GM12873 (cell line): ENCODE results near the gene NELL1.

Experiments used
- CTCF ChIP-seq: IDR thresholded peaks from 2 replicates; pipeline ENCODE4 v1.5.1; 2012; ENCODE audit warnings: low read depth, mild to moderate bottlenecking, moderate library complexity, low read length, control low read depth; ENCODE audit not compliant: insufficient read depth; ENCODE audit errors: missing control alignments

Gene NELL1

DNA sequence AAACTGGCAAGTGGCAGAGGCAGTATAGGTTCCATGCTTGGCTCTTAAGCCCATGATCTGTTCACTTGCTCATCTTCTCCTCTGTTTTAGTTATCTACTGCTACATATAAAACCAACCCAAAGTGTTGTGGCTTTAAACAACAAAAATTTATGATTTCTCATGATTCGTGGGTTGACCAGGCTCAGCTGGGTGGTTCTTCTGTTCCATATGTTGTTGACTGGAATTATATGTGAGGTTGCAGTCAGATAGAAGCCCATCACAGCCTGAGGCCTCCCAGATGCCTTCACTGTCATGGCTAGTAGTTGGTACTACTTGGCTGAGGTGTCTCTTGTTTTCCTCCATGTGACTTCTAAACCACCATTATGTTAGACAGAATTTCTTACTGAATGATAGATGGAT is 632.6 kb downstream of the NELL1 start:
- no peak for TF ChIP-seq CTCF

DNA sequence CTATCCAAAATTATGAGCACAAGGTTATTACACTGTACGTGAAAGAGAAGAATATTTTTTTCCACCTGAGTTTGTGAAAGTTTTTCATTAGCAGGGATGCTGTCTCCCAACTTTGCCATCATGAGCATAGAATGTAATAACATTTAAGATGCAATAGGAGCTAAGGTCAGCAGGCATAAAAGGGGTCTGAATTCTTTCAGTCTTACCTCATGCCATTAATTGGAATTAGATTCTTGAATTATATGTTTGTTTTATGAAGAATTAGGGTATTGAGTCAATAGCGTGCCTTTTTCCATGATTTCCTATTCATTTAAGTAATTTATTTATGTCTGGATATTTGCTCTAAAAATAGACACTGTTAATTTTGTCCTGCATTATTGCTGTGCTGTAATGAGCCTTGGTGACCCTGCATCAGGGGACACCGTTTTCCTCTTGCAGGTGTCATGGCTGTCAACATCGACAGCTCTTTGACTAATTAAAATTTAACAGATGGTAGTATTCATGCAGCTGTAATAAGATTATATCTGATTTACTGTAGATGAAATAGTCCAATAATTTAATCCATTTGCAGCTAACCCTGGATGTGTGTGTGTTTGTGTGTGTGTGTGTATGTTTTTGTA is 637.5 kb downstream of the NELL1 start:
- no peak for TF ChIP-seq CTCF

DNA sequence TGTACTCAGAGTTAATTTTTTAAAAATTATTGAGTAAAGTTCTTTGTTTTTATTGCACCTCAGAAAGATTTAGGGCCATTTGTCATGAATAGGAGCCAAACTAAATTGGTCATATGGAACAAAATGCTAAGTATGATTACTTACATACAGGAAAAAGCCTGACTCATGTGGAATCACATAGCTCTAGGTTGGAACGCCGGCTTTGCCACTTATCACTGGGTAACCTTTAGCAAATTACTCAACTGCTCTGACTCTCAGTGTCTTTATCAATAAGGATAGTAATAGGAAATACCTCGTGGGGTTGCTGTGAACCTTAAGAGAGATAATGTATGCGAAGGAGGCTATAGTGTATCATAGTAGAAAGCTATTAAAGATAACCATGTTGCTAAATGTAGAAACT is 638.5 kb downstream of the NELL1 start:
- no peak for TF ChIP-seq CTCF

- TF ChIP-seq CTCF, result no peak
These were observed 647.2 kb downstream of the NELL1 start for GRCh38 chr11:21316591-21316990.

DNA sequence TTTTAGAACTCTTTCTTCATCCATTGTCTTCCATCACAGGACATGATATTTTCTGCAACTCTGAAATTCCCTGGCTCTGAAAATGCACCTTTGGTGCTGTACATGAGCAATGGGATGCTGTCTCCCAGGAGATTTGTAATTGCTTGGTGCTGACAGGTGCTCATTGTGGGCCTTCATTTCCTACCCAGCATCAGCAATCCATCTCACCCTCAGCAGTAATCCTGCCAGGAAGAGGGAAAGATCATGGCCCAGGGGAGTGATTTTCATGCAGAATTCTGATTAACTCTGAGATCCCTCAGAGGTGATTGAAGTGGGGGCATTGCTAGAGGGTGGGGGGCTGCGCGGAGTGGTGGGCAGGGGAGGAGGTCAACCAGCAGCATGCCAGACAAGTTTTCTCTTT is 651.7 kb downstream of the NELL1 start:
- TF ChIP-seq CTCF, result no peak

DNA sequence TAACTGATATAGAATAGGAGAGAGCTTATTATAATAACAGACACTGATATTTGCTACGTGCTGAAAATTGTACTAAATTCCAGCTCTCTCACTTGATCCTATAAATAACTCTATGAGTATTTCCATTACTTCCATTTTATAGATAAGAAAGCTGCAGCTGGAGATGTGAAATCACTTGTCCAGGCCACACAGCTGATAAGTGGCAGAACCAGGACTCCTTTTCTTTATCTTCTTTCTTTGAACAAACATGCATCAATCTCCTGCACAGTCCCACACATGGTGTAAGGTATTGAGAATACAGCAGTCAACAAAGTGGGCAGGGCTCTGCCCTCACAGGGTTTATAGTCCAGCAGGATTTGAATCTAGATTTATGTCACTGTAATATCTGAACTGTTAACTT is 652.1 kb downstream of the NELL1 start:
- no peak for TF ChIP-seq CTCF

GRCh38 chr11:21323617-21324016 is 654.2 kb downstream of the NELL1 start:
- peak; percentile 14 for TF ChIP-seq CTCF
